Measurements from ENCODE around the gene CDKN1B. TPM values are rescaled to one million over a fixed set of nuclear protein-coding genes. Genes with fewer than 3 reads are reported as not detected.
"Not testable (repeated sequence)": the region's sequence is repeated elsewhere in the genome, so short reads cannot be mapped to it uniquely, and the experiment has no call there.

The CDKN1B gene
- total RNA-seq, 4 donors from 2014 or later: 48.7 to 97.4 (median 70.6) TPM

DNA sequence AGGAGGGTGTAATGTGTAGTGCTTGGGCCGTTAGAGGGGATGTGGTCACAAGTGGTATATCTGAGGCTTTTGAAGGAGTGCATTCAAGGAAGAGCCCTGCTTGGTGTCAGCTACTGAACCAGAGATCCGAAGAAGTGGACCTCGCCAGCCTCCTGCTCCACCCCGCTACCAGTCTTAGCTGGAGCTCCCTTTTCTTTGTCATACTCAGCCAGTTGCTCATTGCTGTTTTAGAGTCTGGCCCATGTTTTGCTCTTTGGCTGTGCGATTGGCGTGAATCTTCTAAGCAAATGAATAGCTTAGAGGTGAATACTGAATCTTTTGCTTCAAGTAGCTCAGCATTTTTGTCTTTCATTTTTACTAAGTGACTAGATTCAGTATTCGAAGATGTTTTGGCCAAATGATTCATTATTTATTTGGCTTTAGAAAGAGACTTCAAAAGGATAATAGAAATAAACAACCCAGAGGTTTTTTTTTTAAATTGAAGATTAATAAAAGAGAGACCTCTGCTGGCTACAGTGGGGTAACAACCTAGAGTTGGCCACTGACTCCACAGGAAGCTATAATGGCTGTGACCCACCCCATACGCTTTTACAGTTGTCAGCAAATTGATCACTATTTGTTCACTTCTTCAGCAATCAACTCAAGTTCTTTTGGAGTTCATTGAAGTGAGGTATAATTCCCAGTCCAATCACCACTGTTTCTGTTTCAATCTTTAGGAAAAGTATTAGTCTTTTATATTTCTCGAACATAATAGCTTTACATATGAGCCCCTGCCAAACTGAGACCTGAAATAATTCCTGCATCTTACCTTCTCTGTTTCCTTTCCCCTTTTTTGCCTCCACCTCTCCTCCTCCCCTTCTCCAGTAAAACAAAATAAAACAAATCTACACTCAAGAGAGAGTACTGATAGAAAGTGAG, 19.9 kb downstream of the CDKN1B start:
- Histone ChIP-seq H3K4me1 (peaks cover 13 to 40% (median 29%) of the 10 kb centered on the region in 4 donors), H3K36me3 (no peaks in the 10 kb centered on the region), H3K4me3 (peak overlapping the region in 3 of 4 donors; percentile 3 to 21 (median 18)), H3K27ac (replicated peaks in 1 of 4) (peak overlapping the region; percentile 34 to 45 (median 40)), H3K27me3 (no peaks in the 10 kb centered on the region), H3K9me3 (no peaks in the 10 kb centered on the region)
- no peak for DNase-seq (ENCODE audit: extremely low spot score)
- TF ChIP-seq EP300 (IDR thresholded peaks at IDR 0.05): no peak
- TF ChIP-seq, protein P1, sequence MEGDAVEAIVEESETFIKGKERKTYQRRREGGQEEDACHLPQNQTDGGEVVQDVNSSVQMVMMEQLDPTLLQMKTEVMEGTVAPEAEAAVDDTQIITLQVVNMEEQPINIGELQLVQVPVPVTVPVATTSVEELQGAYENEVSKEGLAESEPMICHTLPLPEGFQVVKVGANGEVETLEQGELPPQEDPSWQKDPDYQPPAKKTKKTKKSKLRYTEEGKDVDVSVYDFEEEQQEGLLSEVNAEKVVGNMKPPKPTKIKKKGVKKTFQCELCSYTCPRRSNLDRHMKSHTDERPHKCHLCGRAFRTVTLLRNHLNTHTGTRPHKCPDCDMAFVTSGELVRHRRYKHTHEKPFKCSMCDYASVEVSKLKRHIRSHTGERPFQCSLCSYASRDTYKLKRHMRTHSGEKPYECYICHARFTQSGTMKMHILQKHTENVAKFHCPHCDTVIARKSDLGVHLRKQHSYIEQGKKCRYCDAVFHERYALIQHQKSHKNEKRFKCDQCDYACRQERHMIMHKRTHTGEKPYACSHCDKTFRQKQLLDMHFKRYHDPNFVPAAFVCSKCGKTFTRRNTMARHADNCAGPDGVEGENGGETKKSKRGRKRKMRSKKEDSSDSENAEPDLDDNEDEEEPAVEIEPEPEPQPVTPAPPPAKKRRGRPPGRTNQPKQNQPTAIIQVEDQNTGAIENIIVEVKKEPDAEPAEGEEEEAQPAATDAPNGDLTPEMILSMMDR (IDR thresholded peaks at IDR 0.05): peak; percentile 69 to 78 (median 76)
- intact Hi-C loops (cut with DNase I): no loop called here
- WGBS: 48% methylated on average over 9 of the region's 9 CpGs

DNA sequence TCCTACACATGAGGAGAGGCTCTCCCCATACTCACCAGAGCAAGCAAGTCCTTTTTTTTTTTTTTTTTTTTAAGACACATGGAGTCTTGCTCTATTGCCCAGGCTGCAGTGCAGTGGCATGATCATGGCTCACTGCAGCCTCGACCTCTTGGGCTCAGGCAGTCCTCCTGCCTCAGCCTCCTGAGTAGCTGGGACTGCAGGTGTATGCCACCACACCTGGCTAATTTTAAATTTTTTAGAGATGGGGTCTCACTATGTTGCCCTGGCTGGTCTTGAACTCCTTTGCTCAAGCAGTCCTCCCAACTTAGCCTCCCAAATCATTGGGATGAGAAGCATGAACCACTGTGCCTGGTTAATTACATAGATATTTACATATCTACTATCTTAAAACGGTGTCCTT, 21.0 kb downstream of the CDKN1B start:
- 87% methylated on average over 2 of the region's 2 CpGs for WGBS
- H3K27ac ChIP-seq (replicated peaks in 1 of 4); H3K9me3 ChIP-seq; DNase-seq (ENCODE audit: extremely low spot score); H3K27me3 ChIP-seq; H3K4me3 ChIP-seq; H3K36me3 ChIP-seq; intact Hi-C loops (cut with DNase I): not testable (repeated sequence)
- H3K4me1 ChIP-seq: peaks cover 13 to 42% (median 32%) of the 10 kb centered on the region in 4 donors

- no peaks in the 10 kb centered on the region for H3K27me3 ChIP-seq
- no peak for DNase-seq (ENCODE audit: extremely low spot score)
- H3K36me3 ChIP-seq: no peaks in the 10 kb centered on the region
- H3K27ac ChIP-seq (replicated peaks in 1 of 4): peak overlapping the region; percentile 2 to 35 (median 18)
- H3K9me3 ChIP-seq: no peaks in the 10 kb centered on the region
- intact Hi-C loops (cut with DNase I): no loop called here
- TF ChIP-seq, protein P1 (IDR thresholded peaks at IDR 0.05): no peak
- TF ChIP-seq EP300 (IDR thresholded peaks at IDR 0.05) (no peak), POLR2A (IDR thresholded peaks at IDR 0.05; ENCODE audit: low read depth) (no peak), POLR2AphosphoS5 (IDR thresholded peaks at IDR 0.05) (no peak)
- H3K4me3 ChIP-seq: no peak overlapping the region
- 17% methylated on average over 3 of the region's 3 CpGs for WGBS
- H3K4me1 ChIP-seq: peaks cover 0 to 25% (median 17%) of the 10 kb centered on the region in 4 donors
These were observed 24.5 kb downstream of the CDKN1B start for GRCh38 chr12:12741660-12742059.

DNA sequence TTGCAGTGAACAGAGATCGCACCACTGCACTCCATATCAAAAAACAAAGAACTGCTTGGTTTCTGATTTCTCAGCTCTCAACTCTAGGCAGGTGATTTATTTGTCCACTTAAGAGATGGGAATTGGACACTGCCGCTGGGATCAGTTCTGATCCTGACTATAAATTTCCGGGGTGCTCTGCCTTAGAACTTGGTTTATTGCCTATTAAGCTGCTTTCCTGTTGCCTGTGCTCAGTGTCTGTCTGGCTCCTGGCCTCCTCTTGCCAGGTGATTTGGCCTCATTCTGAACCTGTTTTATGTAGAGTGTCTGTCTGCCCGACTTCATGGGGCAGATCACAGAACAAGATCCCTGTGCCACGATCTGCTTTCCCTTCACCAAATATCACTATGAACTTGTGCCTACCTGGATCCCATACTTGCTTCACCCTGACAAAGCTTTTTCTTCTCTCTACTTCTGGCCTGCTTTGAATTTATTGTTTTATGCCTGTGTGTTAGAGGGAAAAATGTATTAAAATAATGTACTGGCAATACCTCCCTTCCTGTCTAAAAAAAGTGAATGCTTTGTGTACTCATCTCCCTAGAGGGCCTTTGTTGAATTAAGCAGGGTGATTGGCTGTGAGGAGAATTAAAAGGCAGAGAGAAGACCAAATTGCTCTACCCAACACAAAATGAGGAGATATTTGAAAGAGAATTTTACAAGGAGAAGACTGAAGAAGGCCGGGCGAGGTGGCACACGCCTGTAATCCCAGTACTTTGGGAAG, 27.6 kb downstream of the CDKN1B start:
- TF ChIP-seq, protein P1 (IDR thresholded peaks at IDR 0.05): no peak
- TF ChIP-seq POLR2A (IDR thresholded peaks at IDR 0.05; ENCODE audit: low read depth): no peak
- TF ChIP-seq POLR2AphosphoS5 (IDR thresholded peaks at IDR 0.05): no peak
- no peak for TF ChIP-seq EP300 (IDR thresholded peaks at IDR 0.05)
- Histone ChIP-seq H3K9me3 (no peaks in the 10 kb centered on the region), H3K36me3 (no peaks in the 10 kb centered on the region), H3K4me1 (peaks cover 0 to 15% (median 11%) of the 10 kb centered on the region in 4 donors), H3K4me3 (no peak overlapping the region), H3K27me3 (no peaks in the 10 kb centered on the region), H3K27ac (replicated peaks in 1 of 4) (no peak overlapping the region)
- intact Hi-C loops (cut with DNase I): no loop called here
- WGBS: 88% methylated on average over 8 of the region's 8 CpGs
- DNase-seq (ENCODE audit: extremely low spot score): no peak

DNA sequence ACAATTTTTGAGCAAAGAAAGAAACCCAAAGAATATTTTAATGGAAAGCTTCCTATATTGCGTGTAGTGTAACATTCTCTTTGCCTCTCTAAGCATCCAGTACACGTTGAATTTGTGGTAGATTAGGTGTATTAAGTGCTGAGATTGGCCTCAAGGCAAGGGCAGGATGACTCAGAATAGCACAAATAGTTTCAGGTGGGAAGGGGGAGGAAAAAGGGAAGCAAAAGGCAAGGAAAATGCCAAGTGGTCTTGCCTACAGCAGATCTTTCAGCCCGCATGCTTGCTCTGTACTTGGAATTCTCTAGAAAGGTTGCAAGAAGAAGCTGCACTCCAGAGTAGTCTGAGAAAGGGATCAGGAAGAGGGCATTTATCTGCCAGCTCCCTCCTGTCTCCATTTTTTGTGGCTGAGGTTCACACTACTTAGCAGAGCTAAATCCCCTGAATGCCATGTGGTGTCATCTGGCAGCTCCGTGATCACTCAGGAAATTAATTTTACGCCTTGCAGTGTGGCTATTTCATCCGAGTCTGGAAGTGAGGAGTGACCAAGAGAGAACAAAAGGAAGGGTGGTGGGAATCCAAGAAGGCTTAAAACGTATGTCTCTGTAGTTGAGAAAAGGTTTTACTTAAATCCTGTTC, 28.5 kb downstream of the CDKN1B start:
- intact Hi-C loops (cut with DNase I): no loop called here
- WGBS: 75% methylated on average over 7 of the region's 7 CpGs
- H3K36me3 ChIP-seq: no peaks in the 10 kb centered on the region
- H3K4me3 ChIP-seq: no peak overlapping the region
- H3K27me3 ChIP-seq: no peaks in the 10 kb centered on the region
- H3K27ac ChIP-seq (replicated peaks in 1 of 4): no peak overlapping the region
- no peak for DNase-seq (ENCODE audit: extremely low spot score)
- TF ChIP-seq, protein P1 (IDR thresholded peaks at IDR 0.05): no peak
- no peak for TF ChIP-seq POLR2A (IDR thresholded peaks at IDR 0.05; ENCODE audit: low read depth)
- no peak for TF ChIP-seq EP300 (IDR thresholded peaks at IDR 0.05)
- TF ChIP-seq POLR2AphosphoS5 (IDR thresholded peaks at IDR 0.05): no peak
- H3K9me3 ChIP-seq: no peaks in the 10 kb centered on the region
- H3K4me1 ChIP-seq: peaks cover 0 to 15% (median 11%) of the 10 kb centered on the region in 4 donors
